DMS 273 (cell line): ENCODE measurements around the gene GUCY1A2.

Experiments used
- DNase-seq: peaks from one replicate; lab custom pipeline; 2025; ENCODE audit not compliant: unreplicated experiment; lab: John Stamatoyannopoulos, UW

Gene GUCY1A2

GRCh38 chr11:106681435-106681834 is 336.8 kb downstream of the GUCY1A2 start:
- no peak for DNase-seq

- no peak for DNase-seq
Measured at GRCh38 chr11:106679581-106679980, 338.7 kb downstream of the GUCY1A2 start.

- DNase-seq = no peak
Measured at GRCh38 chr11:106679181-106679580, 339.1 kb downstream of the GUCY1A2 start.

GRCh38 chr11:106670069-106670468 is 348.2 kb downstream of the GUCY1A2 start:
- DNase-seq = no peak

- DNase-seq = peak; percentile 0
Measured at GRCh38 chr11:106668147-106668546, 350.1 kb downstream of the GUCY1A2 start.

GRCh38 chr11:106656646-106657045 is 361.6 kb downstream of the GUCY1A2 start:
- no peak for DNase-seq

- DNase-seq = no peak
Measured at GRCh38 chr11:106644824-106645223, 373.5 kb downstream of the GUCY1A2 start.

GRCh38 chr11:106642331-106642730 is 375.9 kb downstream of the GUCY1A2 start:
- DNase-seq = no peak

- no peak for DNase-seq
Measured at GRCh38 chr11:106632283-106632682, 386.0 kb downstream of the GUCY1A2 start.

GRCh38 chr11:106627694-106628093 is 390.6 kb downstream of the GUCY1A2 start:
- no peak for DNase-seq

- DNase-seq = no peak
Measured at GRCh38 chr11:106625566-106625965, 392.7 kb downstream of the GUCY1A2 start.

GRCh38 chr11:106624377-106624776 is 393.9 kb downstream of the GUCY1A2 start:
- DNase-seq = peak; percentile 9
